GM18517 (cell line): Measurements from ENCODE around the gene IL17A.
A peak's percentile ranks its signal among the peaks of the same experiment; 100 is the strongest.

ENCODE experiments used
- ATAC-seq: cut with Tn5 transposase; IDR thresholded peaks from one replicate; pipeline ENCODE4 v1.9.1; 2021; ENCODE audit warnings: mild to moderate bottlenecking, moderate library complexity; ENCODE audit not compliant: unreplicated experiment

The IL17A gene

GRCh38 chr6:52186075-52186474, at the start of gene IL17A:
Gene IL17A, plus strand, starts transcription at chr6:52186375. Its CDS starts 57 bp downstream, at chr6:52186432.
- ATAC-seq: no peak

DNA sequence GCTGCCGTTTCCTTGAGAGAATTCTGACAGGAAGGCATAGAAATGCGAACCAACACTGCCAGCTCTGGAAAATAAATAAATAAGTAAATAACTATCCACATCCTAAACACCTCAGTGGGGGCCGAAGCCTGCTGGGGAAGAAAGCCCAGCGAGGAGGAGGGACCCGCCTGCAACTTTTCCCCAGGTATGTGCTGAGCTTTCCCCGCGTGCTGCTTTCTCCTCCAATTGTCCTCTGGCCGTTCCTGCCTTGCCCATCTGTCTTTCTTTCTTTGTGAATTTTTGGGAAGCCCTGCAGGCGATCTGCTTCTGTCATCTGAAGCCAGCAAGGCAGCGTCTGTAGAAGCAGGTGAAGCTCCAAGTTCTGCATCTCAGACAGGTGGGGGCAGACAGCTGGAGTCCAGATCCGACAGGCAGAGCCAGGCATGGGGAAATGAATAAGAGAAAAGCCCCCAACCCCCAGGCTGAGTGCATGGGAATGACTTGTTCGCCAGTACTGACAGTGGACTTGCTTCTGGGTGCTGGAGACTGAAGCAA, 49.2 kb upstream of the IL17A start:
- no peak for ATAC-seq

DNA sequence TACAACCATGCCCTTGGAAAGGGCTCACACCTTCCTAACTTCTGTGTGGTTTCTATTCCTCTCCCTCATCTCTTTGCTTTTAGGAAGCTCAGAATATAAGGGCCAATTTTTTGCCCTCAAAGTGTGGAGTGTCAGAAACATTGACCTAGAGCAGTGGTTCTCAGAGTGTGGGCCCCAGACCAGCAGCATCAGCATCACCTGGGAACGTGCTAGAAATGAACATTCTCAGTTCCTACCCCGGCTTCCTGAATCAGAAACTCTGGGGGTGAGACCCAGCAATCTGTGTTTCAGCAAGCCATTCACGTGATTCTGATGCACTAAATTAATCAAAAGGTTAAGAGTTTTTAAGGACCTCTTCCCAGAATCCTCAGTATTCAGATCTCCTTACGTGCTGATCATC, 47.9 kb upstream of the IL17A start:
- ATAC-seq: no peak

DNA sequence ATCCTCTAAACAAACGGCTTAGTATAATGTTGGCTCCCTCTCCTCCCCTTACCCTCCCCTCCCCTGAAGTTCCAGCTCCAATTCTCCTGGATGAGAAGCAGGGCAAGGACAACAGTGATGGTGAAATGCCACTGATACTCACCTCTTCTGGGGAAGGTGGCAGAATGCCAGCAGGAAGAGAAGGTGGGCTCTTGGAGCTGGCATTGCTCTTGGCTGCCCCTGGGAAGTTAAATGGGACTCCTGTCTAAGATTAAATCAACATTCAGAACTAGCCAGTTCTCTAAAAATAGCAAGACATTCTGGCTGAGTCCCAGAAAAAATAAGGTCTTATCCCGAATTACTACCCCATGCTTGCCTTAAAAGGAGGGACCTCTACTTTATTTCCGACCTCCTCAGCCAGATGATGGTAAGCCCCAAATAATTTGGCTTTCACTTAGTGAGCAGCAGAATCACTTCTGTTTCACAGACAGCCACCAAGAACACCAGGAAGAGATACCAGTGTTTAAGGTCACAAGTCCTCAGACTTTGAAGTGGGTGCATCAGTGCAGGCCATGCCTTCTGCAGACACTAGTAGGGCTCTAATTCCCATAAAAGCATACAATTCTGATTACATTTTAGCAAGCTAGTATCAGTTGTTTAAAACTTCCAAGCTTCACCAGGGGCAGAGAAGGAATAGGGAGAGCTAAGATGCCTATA, 46.0 kb upstream of the IL17A start:
- no peak for ATAC-seq

- ATAC-seq: no peak
Observed at GRCh38 chr6:52141596-52141995, 44.6 kb upstream of the IL17A start.

DNA sequence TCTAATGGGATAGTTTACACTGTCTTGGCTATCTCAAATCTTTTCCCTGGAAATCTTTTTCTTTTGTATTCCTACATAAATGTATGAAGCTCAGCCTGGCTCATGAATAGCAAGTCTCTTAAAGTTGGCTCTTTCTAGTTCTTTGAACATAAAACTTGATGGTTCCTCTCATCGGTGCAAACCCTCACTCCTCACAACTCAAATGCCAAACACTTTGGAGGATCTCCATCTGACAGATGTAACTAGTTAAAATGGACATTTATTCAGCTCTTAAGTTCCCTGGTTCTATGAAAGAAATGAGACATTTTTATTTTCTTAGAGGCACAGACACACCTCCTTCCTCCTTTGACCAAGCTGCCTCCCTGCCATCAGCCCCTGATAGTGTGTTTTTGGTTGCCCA, 43.6 kb upstream of the IL17A start:
- no peak for ATAC-seq

- ATAC-seq: no peak
Observed at GRCh38 chr6:52143551-52143950, 42.6 kb upstream of the IL17A start.

DNA sequence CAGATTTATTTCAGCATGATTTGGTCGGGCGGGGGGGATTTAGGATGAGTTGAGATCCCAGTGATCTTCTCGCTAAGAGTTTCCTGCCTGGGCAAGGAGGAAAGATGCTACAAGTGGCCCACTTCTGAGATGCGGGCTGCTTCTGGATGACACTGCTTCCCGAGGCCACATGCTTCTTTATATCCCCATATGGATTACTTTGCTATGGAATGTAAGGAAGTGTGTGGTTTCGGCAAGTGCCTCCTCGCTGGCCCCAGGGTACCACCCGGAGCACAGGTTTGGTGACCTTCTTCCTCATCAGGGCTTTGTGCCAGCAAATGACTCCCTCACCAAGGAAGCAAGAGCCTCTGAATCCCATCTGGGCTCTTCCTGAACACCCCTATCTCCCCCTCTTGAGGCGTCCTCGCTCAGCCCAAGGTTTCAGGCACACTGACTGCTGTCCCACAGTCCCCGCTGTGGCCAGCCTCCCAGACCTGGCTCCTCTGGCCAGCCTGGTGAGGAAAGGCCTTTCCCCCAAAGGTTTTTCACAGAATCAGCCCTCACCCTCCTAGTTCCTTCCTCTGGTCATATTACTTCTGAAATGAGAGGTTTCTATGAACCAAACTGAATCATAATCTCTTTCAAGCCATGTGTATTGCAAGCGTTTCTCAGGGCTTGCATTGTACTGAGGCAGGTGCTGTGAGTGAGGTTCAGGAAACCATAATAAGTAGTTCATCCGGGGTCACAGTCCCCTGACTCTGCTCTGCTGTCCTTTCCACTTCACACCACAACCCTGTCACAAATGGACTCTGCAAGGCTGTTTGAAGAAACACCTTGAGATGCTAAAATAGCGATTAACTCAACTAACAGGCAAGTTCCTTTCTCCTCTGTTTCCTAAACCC, 41.7 kb upstream of the IL17A start:
- no peak for ATAC-seq

DNA sequence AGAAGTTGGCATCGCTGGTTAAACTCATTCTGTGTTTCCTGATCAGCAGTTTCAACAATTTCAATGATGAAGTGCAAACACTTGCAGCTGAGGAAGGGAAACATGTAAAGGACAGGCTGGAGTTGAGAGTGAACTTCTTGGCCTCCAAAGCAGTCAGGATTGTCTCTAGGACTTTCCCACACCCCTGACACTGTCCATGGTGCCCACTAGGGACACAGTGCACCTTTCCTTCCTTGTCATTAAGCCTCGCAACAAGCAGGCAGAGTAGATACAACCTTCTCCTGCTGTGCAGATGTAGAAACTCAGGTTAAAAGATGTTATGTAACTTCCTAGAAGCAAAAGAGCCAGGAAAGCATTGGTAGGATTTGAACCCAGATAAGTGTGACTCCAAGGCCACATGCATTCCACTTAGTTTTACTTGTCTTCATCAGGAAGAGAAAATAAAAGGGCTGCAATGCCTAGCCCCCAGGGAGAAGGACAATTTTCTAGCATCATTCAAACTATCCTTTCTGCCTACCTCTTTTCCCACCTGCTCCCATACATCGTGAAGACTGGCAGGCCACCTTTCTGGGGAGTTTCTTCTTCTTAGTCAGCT, 39.2 kb upstream of the IL17A start:
- ATAC-seq: no peak

DNA sequence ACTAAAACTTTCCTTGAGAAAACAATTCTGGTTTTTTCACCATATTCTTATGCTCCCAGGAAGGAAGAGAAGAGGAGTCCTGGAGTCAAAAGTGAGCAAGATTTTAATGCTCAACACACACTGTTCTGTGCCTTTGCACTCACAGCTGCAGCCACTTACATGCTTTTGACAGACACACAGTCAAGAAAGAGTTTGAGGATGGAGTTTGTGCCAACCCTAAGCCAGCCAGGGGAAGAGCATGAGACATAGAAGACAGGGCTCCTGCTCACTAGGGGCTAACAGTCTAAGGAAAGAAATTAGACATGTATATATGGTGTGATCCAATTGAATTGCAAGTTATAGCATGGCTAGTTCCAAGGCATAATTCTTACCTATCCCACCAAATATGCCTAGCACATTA, 37.1 kb upstream of the IL17A start:
- ATAC-seq: no peak

DNA sequence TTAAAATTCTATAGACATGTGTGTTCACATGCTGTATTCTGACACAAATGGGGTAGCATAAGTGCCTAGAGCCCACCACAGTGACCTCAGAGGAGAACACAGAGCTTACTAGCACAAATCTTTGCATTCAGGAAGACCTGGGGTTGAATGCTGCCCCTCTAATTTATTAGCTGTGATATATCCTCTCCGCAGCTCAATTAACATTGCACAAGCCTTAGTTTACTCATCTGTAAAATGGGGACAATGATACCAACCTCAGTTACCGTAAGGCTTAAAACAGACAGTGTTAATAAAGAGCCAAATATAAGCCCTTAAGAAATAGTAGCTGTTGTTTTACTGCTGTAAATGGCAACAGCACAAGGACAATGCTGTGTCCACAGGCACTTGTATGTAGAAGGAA, 36.2 kb upstream of the IL17A start:
- ATAC-seq: no peak

- no peak for ATAC-seq
Observed at GRCh38 chr6:52152070-52152423, 34.1 kb upstream of the IL17A start.

GRCh38 chr6:52152711-52153160, 33.4 kb upstream of the IL17A start:
- ATAC-seq: no peak

GRCh38 chr6:52154381-52154780, 31.8 kb upstream of the IL17A start:
- no peak for ATAC-seq

GRCh38 chr6:52155791-52156576, 30.2 kb upstream of the IL17A start:
- peak; percentile 92 for ATAC-seq

DNA sequence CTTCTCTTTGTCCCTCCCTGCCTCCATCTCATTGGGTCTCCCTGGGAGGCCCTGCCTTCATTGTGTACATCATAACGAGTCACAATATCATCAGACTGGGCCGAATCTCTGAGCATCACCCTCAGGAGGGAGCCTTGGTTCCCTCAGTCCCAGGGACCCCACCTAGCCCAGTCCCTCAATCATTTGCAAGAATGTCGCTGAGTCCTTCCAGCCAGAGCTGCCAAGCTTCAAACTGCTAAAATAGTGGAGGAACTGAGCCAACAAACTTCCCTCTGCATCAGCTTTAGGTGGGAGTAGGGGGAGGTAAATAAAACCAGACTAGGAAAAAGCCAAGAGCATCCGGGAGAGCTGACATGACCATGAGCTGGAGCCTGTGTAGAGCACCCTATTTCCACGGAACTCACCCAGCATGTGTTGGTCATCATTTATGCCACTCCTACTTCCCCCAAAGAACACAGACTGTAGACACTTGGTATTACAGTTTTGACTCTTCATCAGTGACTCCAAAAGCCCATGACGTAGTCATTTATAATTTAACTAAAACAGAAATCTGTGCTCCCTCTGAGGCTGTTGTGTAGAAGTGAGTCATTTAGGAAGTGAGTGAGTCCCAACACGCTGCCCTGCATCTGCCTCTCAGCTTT, 28.8 kb upstream of the IL17A start:
- peak; percentile 68 for ATAC-seq

DNA sequence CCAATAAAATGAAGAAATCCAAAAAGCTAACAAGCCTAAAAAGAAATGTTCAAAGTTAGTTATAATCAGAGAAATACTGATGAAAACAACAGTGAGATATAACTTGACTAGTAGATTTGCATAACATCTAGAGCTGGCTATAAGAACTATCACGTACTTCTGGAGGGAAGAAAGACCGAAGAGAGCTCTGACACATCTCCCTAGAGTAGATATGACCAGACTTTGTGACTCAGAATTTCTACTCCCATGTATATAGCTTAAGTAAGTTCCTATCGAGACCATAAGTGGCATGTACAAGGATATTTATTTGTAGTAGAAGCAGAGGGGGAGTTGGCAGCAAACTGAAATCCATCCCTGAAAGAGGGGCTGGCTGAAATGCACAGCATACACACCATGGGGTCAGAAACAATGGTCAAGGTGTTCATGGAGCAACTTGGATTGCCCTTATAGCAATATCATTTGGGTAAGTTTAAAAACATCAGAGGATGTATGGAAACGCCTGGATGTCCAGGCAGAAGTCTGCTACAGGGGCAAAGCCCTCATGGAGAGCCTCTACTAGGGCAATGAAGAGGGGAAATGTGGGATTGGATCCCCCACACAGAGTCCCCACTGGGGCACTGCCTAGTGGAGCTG, 25.6 kb upstream of the IL17A start:
- ATAC-seq: no peak

GRCh38 chr6:52161689-52162438, 24.3 kb upstream of the IL17A start:
- no peak for ATAC-seq
